K562 (cell line): ENCODE results near the gene PGP. TPM values are rescaled to one million over a fixed set of nuclear protein-coding genes. Genes with fewer than 3 reads are reported as not detected.

Experiments
- CREB3L1 ChIP-seq: fragments of 450-650 bp; IDR thresholded peaks from 2 replicates; pipeline ENCODE4 v1.6.1; 2014; ENCODE audit warnings: low read depth, mild to moderate bottlenecking, moderate library complexity, borderline replicate concordance
- FOXK1 ChIP-seq: sonication (generic); formaldehyde crosslinking; IDR thresholded peaks from 2 replicates; pipeline ENCODE4 v1.8.0; 2022; ENCODE audit warnings: missing genetic modification reagents, mild to moderate bottlenecking, borderline replicate concordance
- FUS ChIP-seq: fragments of 200-400 bp; formaldehyde crosslinking; optimal IDR thresholded peaks from 2 replicates; pipeline ENCODE3; 2017; ENCODE audit warnings: low read depth, low read length
- GMEB1 ChIP-seq: fragments of 250-450 bp; sonication (Bioruptor Pico); IDR thresholded peaks from 2 replicates; pipeline ENCODE4 v1.4.0; 2020; ENCODE audit warnings: mild to moderate bottlenecking
- KAT2B ChIP-seq: IDR thresholded peaks from one replicate; pipeline ENCODE4 v1.6.1; 2012; ENCODE audit warnings: low read depth, mild to moderate bottlenecking, control low read depth, inconsistent platforms, low read length, moderate library complexity
- NFIC ChIP-seq: fragments of 450-650 bp; IDR thresholded peaks from 2 replicates; pipeline ENCODE4 v1.6.1; 2017; ENCODE audit warnings: mild to moderate bottlenecking, inconsistent platforms
- NFYB ChIP-seq: IDR thresholded peaks from 2 replicates; pipeline ENCODE4 v1.6.1; 2011; ENCODE audit warnings: mild to moderate bottlenecking, moderate library complexity; ENCODE audit not compliant: insufficient read length; ENCODE audit errors: extremely low read depth
- POLR2AphosphoS2 ChIP-seq: IDR thresholded peaks from 2 replicates; pipeline ENCODE4 v1.6.1; 2012; ENCODE audit warnings: low read length, improper control_type of control experiment
- POLR2AphosphoS5 ChIP-seq: IDR thresholded peaks from 2 replicates; pipeline ENCODE4 v1.6.1; 2011; ENCODE audit warnings: mild to moderate bottlenecking, low read depth, low read length, moderate library complexity; ENCODE audit not compliant: control insufficient read depth, insufficient read depth
- RB1 ChIP-seq: fragments of 450-650 bp; IDR thresholded peaks from 2 replicates; pipeline ENCODE4 v1.6.1; 2017; ENCODE audit warnings: low read depth, mild to moderate bottlenecking
- RNF2 ChIP-seq: sonication (generic); IDR thresholded peaks from 2 replicates; pipeline ENCODE4 v1.6.1; 2016
- SMARCC2 ChIP-seq: fragments of 450-650 bp; IDR thresholded peaks from 2 replicates; pipeline ENCODE4 v1.6.1; 2017; ENCODE audit warnings: antibody characterized with exemption, moderate library complexity, mild to moderate bottlenecking, low read depth
- TOE1 ChIP-seq, 2 experiments: fragments of 450-650 bp in 1 of 2; sonication (generic) in 1 of 2; formaldehyde crosslinking in 1 of 2; IDR thresholded peaks; 2 replicates each; pipeline versions ENCODE4 v1.7.1 to v1.8.0; 2016 to 2022; ENCODE audit warnings: borderline replicate concordance in 2 of 2, mild to moderate bottlenecking in 2 of 2, antibody characterized with exemption in 1 of 2, inconsistent platforms in 1 of 2, low read depth in 1 of 2, missing genetic modification reagents in 1 of 2, moderate library complexity in 1 of 2
- ZBTB1 ChIP-seq: sonication (generic); formaldehyde crosslinking; IDR thresholded peaks from 2 replicates; pipeline ENCODE4 v1.8.1; 2023; ENCODE audit warnings: missing genetic modification reagents, low read depth, mild to moderate bottlenecking, borderline replicate concordance
- ZNF311 ChIP-seq: fragments of 250-450 bp; sonication (Bioruptor Pico); IDR thresholded peaks from 2 replicates; pipeline ENCODE4 v1.4.0; 2020; ENCODE audit warnings: mild to moderate bottlenecking, moderate library complexity
- ZNF431 ChIP-seq: sonication (generic); formaldehyde crosslinking; IDR thresholded peaks from 2 replicates; pipeline ENCODE4 v1.8.0; 2022; ENCODE audit warnings: mild to moderate bottlenecking, missing genetic modification reagents
- ZNF655 ChIP-seq: fragments of 250-450 bp; sonication (Bioruptor Pico); IDR thresholded peaks from 2 replicates; pipeline ENCODE4 v1.5.0; 2021
- polyA plus RNA-seq, 8 experiments: library from polyadenylated mRNA; depleted of rRNA in 4 of 8; stranded (reverse) in 5 of 8; unstranded in 3 of 8; fragments of >200 nt; fragmentation: Nextera tagmentation in 2 of 8; fragmentation: Illumina TruSeq in 1 of 8; extraction: Ambion mirVana in 2 of 8; extraction: Trizol in 1 of 8; gene quantifications; 2 replicates each; pipeline versions ENCODE4 v1.2.1 to v1.2.3, GENCODE V29; 2011 to 2014; ENCODE audit warnings: inconsistent platforms in 1 of 8, missing spikeins in 1 of 8
- total RNA-seq, 7 experiments: library from RNA; depleted of rRNA in 6 of 7; stranded (reverse); fragments of >200 nt in 6 of 7; fragmentation: Illumina TruSeq in 2 of 7; extraction: Trizol in 2 of 7; gene quantifications; 2 replicates each; pipeline versions ENCODE4 v1.2.1 to v1.2.3, GENCODE V29; 2011 to 2021; ENCODE audit warnings: low replicate concordance in 1 of 7
- TF ChIP-seq, protein P1 (sequence below): sonication (generic); formaldehyde crosslinking; IDR thresholded peaks from 2 replicates; pipeline ENCODE4 v1.9.0; 2022; ENCODE audit warnings: mild to moderate bottlenecking, missing genetic modification reagents

Gene PGP
- total and polyA plus RNA-seq, 9 of the 15 experiments (the other 6 are each of a cell fraction or from before 2014, with no cell fraction given) = 1.1 to 57.6 (median 19.6) TPM

- TF ChIP-seq FOXK1 (CRISPR knock-in tag) = 0 out of 2 replicates have a peak, but pooled peaks have one; percentile 39
- no peak for TF ChIP-seq SMARCC2
- TF ChIP-seq NFIC = peak; percentile 41; the same call in 1 of the 2 replicates
- TF ChIP-seq RB1 = peak; percentile 74
- no peak for TF ChIP-seq ZNF431 (CRISPR knock-in tag)
- TF ChIP-seq, protein P1, sequence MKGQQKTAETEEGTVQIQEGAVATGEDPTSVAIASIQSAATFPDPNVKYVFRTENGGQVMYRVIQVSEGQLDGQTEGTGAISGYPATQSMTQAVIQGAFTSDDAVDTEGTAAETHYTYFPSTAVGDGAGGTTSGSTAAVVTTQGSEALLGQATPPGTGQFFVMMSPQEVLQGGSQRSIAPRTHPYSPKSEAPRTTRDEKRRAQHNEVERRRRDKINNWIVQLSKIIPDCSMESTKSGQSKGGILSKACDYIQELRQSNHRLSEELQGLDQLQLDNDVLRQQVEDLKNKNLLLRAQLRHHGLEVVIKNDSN (CRISPR knock-in tag) = peak; percentile 48; the same call in 1 of the 2 replicates
- TF ChIP-seq TOE1 (IDR thresholded peaks at IDR 0.05; ENCODE audit: borderline replicate concordance) = peak; percentile 74
- no peak for TF ChIP-seq TOE1 (CRISPR knock-in tag; IDR thresholded peaks at IDR 0.05; ENCODE audit: borderline replicate concordance, low read depth)
- TF ChIP-seq ZBTB1 (CRISPR knock-in tag) = peak; percentile 70; the same call in 1 of the 2 replicates
- TF ChIP-seq GMEB1 (CRISPR knock-in tag) = peak; percentile 96
- TF ChIP-seq POLR2AphosphoS2 = peak; percentile 44; the same call in 1 of the 2 replicates
- TF ChIP-seq ZNF311 (CRISPR knock-in tag) = no peak
- TF ChIP-seq NFYB = no peak
- TF ChIP-seq FUS = no peak
- TF ChIP-seq RNF2 = no peak
- no peak for TF ChIP-seq KAT2B
- TF ChIP-seq ZNF655 (CRISPR knock-in tag) = no peak
- TF ChIP-seq CREB3L1 = peak; percentile 84
- peak; percentile 88 for TF ChIP-seq POLR2AphosphoS5
Measured at GRCh38 chr16:2205104-2205966, 9.3 kb downstream of the PGP start, which contains the start of gene MLST8 (continued).
